ENCODE data around the gene AUNIP. TPM values are rescaled to one million over a fixed set of nuclear protein-coding genes. Genes with fewer than 3 reads are reported as not detected.

Gene AUNIP
- total and polyA plus RNA-seq, 11 donors, result 0.19 to 1.5 (median 0.26) TPM; not detected in 7

DNA sequence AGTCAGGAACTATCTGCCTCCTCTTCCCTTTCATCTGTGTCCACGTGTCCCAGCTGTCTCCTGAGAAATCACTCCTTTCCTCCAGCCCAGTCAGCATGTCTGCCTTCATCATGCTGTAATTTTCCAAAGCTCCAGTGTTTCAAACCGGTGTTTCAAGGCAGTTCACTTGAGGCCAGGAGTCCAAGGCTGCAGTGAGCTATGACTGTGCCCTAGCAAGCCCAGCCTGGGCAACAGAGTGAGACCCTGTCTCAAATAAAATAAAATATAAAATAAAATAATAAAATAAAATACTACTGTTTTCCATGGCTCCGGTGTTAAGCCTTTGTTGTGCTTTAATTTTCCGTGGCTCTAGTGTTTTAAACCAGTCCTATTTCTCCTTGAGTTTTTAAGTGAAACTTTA is 67.1 kb downstream of the AUNIP start:
- no peak overlapping the region for H3K27ac ChIP-seq
- no peak for TF ChIP-seq POLR2A (IDR thresholded peaks at IDR 0.05)
- TF ChIP-seq, protein P1, sequence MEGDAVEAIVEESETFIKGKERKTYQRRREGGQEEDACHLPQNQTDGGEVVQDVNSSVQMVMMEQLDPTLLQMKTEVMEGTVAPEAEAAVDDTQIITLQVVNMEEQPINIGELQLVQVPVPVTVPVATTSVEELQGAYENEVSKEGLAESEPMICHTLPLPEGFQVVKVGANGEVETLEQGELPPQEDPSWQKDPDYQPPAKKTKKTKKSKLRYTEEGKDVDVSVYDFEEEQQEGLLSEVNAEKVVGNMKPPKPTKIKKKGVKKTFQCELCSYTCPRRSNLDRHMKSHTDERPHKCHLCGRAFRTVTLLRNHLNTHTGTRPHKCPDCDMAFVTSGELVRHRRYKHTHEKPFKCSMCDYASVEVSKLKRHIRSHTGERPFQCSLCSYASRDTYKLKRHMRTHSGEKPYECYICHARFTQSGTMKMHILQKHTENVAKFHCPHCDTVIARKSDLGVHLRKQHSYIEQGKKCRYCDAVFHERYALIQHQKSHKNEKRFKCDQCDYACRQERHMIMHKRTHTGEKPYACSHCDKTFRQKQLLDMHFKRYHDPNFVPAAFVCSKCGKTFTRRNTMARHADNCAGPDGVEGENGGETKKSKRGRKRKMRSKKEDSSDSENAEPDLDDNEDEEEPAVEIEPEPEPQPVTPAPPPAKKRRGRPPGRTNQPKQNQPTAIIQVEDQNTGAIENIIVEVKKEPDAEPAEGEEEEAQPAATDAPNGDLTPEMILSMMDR (IDR thresholded peaks at IDR 0.05), result no peak
- no peaks in the 10 kb centered on the region for H3K9me3 ChIP-seq
- DNase-seq (no peak), ATAC-seq (no peak)
- peaks cover 0 to 30% (median 11%) of the 10 kb centered on the region in 12 donors for H3K4me1 ChIP-seq
- intact Hi-C loops (cut with DNase I), result loop anchor here in 2 of 10 donors (5.0 to 10.0 kb wide), 3 partner anchors 45 to 357 kb away; partner anchors contain the start of gene MACO1 (in 1 of the 2)
- 63 to 70% (median 69%) methylated on average over 4 of the region's 4 CpGs for WGBS, 4 donors
- no peaks in the 10 kb centered on the region for H3K36me3 ChIP-seq
- H3K4me3 ChIP-seq, result no peak overlapping the region
- H3K27me3 ChIP-seq, result no peaks in the 10 kb centered on the region

DNA sequence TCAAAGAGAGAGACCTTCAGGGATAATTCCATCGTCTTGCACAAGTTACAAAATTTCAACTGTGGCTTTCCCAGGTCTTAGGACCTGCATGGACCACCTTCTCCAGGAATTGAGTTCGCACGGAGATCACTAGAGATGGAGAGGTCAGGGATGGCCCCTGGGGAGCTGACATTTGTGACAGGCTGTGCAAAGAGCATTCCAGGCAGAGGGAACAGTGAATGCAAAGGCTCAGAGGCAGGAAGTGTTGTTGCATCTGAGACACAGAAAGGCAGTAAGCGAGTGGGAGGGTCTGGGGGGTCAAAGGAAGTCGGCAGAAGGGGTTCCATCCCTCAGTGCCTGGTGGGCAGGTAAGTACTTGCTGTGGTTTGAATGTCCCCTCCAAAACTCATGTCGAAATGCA is 68.8 kb downstream of the AUNIP start:
- Histone ChIP-seq H3K36me3 (no peaks in the 10 kb centered on the region), H3K27ac (no peak overlapping the region), H3K27me3 (no peaks in the 10 kb centered on the region), H3K9me3 (no peaks in the 10 kb centered on the region), H3K4me3 (no peak overlapping the region), H3K4me1 (peaks cover 0 to 23% (median 8%) of the 10 kb centered on the region in 12 donors)
- ATAC-seq (no peak), DNase-seq (no peak)
- intact Hi-C loops (cut with DNase I), result loop anchor here in 2 of 10 donors (5.0 to 10.0 kb wide), 3 partner anchors 43 to 356 kb away; partner anchors contain the start of gene MACO1 (in 1 of the 2)
- WGBS, 4 donors, result 88 to 92% (median 89%) methylated on average over 6 of the region's 6 CpGs
- TF ChIP-seq, protein P1 (IDR thresholded peaks at IDR 0.05), result no peak
- no peak for TF ChIP-seq POLR2A (IDR thresholded peaks at IDR 0.05)

DNA sequence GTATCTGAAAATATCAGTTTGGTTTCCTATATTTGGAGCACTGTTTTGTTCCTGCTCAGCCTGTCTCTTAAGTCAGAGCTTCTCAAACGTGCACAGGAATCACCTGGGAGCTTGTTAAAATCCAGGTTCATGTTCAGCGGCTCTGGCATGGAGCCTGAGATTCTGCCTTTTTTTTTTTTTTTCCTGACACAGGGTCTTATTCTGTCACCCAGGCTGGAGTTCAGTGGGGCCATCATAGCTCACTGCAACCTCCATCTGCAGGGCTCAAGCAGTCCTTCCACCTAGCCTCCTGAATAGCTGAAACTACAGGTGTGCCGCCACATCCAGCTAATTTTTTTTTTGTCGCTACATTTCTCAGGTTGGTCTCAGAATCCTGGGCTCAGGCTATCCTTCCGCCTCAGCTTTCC is 71.5 kb downstream of the AUNIP start:
- no peak overlapping the region for H3K27ac ChIP-seq
- H3K27me3 ChIP-seq, result no peaks in the 10 kb centered on the region
- H3K9me3 ChIP-seq, result no peaks in the 10 kb centered on the region
- ATAC-seq (no peak), DNase-seq (no peak)
- H3K4me3 ChIP-seq, result no peak overlapping the region
- peaks cover 0 to 28% (median 13%) of the 10 kb centered on the region in 12 donors for H3K4me1 ChIP-seq
- WGBS, 4 donors, result 82 to 87% (median 85%) methylated on average over 5 of the region's 5 CpGs
- TF ChIP-seq, protein P1 (IDR thresholded peaks at IDR 0.05), result no peak
- TF ChIP-seq POLR2A (IDR thresholded peaks at IDR 0.05), result no peak
- intact Hi-C loops (cut with DNase I), result no loop called here
- peaks cover 0 to 13% (median 0%) of the 10 kb centered on the region in 9 donors for H3K36me3 ChIP-seq

DNA sequence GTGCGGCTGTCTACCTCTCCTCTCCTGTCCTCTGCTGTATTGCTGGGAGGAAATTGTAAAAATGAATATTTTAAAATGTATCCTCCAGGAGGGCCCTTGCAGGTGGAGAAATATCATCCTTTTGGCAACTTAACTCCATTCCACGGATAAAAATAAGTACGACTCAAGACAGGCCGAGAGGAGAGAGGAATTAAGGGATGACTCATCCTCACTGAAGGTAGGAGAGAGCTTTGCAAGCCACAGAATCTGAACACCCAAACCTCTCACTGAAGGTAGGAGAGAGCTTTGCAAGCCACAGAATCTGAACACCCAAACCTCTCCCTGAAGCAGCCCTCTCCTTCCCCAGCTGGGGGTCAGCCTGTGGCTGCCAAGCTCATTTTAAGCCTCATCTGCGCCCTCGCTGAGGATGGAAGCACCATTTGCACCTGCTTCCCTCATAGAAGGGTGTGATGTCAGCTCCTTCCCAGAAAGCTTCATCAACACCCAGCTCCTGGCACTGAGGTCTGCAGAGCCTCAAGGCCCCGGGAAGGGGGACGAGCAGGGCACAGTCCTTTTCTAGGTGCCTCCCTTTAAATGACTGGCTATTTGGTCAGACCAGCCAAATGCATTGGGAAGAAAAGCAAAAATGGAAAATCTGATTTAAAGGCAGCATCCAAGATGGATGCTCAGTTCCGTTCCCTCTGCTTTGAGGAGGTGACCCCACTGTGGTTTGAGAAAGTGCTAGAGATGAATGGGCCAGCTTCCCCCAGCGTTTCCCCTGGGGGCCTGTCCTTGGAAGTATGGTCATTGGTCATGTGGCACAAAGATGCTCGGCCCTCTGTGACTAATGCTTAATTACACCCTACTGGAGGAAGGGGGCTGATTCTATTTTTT is 72.1 kb downstream of the AUNIP start:
- Histone ChIP-seq H3K4me1 (peaks cover 0 to 28% (median 13%) of the 10 kb centered on the region in 12 donors), H3K36me3 (peaks cover 0 to 13% (median 0%) of the 10 kb centered on the region in 9 donors), H3K27ac (peak overlapping the region in 3 of 12 donors; percentile 14 to 32 (median 30)), H3K4me3 (no peak overlapping the region), H3K27me3 (no peaks in the 10 kb centered on the region), H3K9me3 (no peaks in the 10 kb centered on the region)
- DNase-seq, result no peak
- intact Hi-C loops (cut with DNase I), result no loop called here
- 62 to 70% (median 69%) methylated on average over 11 of the region's 11 CpGs for WGBS, 4 donors
- no peak for ATAC-seq
- no peak for TF ChIP-seq POLR2A (IDR thresholded peaks at IDR 0.05)
- TF ChIP-seq, protein P1 (IDR thresholded peaks at IDR 0.05), result no peak

All from heart left ventricle (tissue), 16 donors.